Osteoblast (primary cell): Measurements from ENCODE around the gene PCDHGA8. TPM values are rescaled to one million over a fixed set of nuclear protein-coding genes. Genes with fewer than 3 reads are reported as not detected.

ENCODE experiments used
- DNase-seq: peaks from one replicate; pipeline ENCODE4 v3.0.0; 2011; ENCODE audit warnings: low spot score, mixed read lengths; ENCODE audit not compliant: insufficient read length; ENCODE audit errors: missing footprints
- H2AFZ ChIP-seq: 2 replicates; pipeline ENCODE4 v1.6.0; 2011; ENCODE audit warnings: mild to moderate bottlenecking, low read length
- H3K27ac ChIP-seq: 2 replicates; pipeline ENCODE4 v1.5.1; 2011; ENCODE audit warnings: mild to moderate bottlenecking, low read depth, low read length, moderate library complexity
- H3K27me3 ChIP-seq: 2 replicates; pipeline ENCODE4 v1.6.0; 2012; ENCODE audit warnings: mild to moderate bottlenecking, control low read depth, inconsistent platforms, low read length, moderate library complexity; ENCODE audit not compliant: insufficient read depth
- H3K36me3 ChIP-seq: 2 replicates; pipeline ENCODE4 v1.5.1; 2011; ENCODE audit warnings: mild to moderate bottlenecking, low read length, control low read depth, moderate library complexity; ENCODE audit not compliant: insufficient read depth
- H3K4me1 ChIP-seq: 2 replicates; pipeline ENCODE4 v1.5.1; 2011; ENCODE audit warnings: mild to moderate bottlenecking, low read length, control low read depth, moderate library complexity; ENCODE audit not compliant: insufficient read depth
- H3K4me2 ChIP-seq: 2 replicates; pipeline ENCODE4 v1.6.0; 2011; ENCODE audit warnings: mild to moderate bottlenecking, low read length; ENCODE audit not compliant: insufficient read depth
- H3K4me3 ChIP-seq: fragments of 200-600 bp; sonication (generic); 3 replicates; pipeline ENCODE4 v1.5.1; 2012; ENCODE audit warnings: mild to moderate bottlenecking, low read length, inconsistent platforms; ENCODE audit not compliant: insufficient read depth
- H3K79me2 ChIP-seq: 2 replicates; pipeline ENCODE4 v1.6.0; 2012; ENCODE audit warnings: mild to moderate bottlenecking, low read length, control low read depth, inconsistent platforms; ENCODE audit not compliant: insufficient read depth
- H3K9me3 ChIP-seq: 2 replicates; pipeline ENCODE4 v1.5.1; 2011; ENCODE audit warnings: low read depth, low read length, control low read depth
- H4K20me1 ChIP-seq: 2 replicates; pipeline ENCODE4 v1.6.0; 2012; ENCODE audit warnings: mild to moderate bottlenecking, low read length, control low read depth; ENCODE audit not compliant: insufficient read depth
- total RNA-seq: library from RNA; depleted of rRNA; stranded (reverse); fragments of >200 nt; gene quantifications from 2 replicates; pipeline ENCODE4 v1.2.3, GENCODE V29; 2012
- TF ChIP-seq, protein P1 (sequence below): IDR thresholded peaks from 2 replicates; pipeline ENCODE4 v1.5.1; 2011; ENCODE audit warnings: mild to moderate bottlenecking, low read depth, low read length, moderate library complexity; ENCODE audit errors: extremely low read depth

PCDHGA8 gene
- total RNA-seq, 1 donor: 3.6 TPM

DNA sequence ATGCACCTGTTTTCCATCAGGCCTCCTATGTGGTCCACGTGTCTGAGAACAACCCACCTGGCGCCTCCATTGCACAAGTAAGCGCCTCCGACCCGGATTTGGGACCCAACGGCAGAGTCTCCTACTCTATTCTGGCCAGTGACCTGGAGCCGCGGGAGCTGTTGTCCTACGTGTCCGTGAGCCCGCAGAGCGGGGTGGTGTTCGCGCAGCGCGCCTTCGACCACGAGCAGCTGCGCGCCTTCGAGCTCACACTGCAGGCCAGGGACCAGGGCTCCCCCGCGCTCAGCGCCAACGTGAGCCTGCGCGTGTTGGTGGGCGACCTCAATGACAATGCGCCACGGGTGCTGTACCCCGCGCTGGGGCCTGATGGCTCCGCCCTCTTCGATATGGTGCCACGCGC is 40.8 kb upstream of the PCDHGA8 start:
- no peaks in the 10 kb centered on the region for H3K36me3 ChIP-seq
- peaks cover 10% of the 10 kb centered on the region for H3K9me3 ChIP-seq
- no peak overlapping the region for H3K4me3 ChIP-seq
- DNase-seq: no peak
- H4K20me1 ChIP-seq: no peaks in the 10 kb centered on the region
- H3K27ac ChIP-seq: no peak overlapping the region
- H3K4me1 ChIP-seq: peaks cover 2% of the 10 kb centered on the region
- TF ChIP-seq, protein P1, sequence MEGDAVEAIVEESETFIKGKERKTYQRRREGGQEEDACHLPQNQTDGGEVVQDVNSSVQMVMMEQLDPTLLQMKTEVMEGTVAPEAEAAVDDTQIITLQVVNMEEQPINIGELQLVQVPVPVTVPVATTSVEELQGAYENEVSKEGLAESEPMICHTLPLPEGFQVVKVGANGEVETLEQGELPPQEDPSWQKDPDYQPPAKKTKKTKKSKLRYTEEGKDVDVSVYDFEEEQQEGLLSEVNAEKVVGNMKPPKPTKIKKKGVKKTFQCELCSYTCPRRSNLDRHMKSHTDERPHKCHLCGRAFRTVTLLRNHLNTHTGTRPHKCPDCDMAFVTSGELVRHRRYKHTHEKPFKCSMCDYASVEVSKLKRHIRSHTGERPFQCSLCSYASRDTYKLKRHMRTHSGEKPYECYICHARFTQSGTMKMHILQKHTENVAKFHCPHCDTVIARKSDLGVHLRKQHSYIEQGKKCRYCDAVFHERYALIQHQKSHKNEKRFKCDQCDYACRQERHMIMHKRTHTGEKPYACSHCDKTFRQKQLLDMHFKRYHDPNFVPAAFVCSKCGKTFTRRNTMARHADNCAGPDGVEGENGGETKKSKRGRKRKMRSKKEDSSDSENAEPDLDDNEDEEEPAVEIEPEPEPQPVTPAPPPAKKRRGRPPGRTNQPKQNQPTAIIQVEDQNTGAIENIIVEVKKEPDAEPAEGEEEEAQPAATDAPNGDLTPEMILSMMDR: no peak
- no peak overlapping the region for H2AFZ ChIP-seq
- H3K79me2 ChIP-seq: no peaks in the 10 kb centered on the region
- H3K27me3 ChIP-seq: peaks cover 25% of the 10 kb centered on the region
- no peak overlapping the region for H3K4me2 ChIP-seq

DNA sequence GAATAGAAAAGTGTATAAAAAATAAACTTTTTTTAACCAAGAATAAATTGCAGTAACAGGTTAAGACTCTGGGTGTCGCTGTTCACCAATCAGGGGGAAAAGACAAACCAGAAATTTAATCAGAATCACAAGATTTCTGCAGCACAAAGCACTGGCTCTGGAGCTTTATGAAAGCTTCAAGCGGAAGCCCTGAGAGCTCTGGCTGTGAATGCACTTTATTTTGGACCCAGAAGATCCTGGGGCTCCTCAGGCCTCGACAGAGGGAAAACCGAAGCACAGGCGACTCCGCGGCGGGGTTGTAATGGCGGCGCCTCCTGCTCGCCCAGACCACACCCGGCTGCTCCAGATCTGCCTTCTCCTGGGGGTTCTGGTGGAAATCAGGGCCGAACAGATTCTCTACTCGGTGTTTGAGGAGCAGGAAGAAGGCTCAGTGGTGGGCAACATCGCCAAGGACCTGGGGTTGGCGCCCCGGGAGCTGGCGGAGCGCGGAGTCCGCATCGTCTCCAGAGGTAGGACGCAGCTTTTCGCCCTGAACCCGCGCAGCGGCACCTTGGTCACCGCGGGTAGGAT is 37.4 kb upstream of the PCDHGA8 start, which contains the start of gene PCDHGA4:
Gene PCDHGA4, plus strand, starts transcription at position 122 of the 570 bp plus-strand sequence. Its CDS starts 87 bp downstream, at position 209.
- Histone ChIP-seq H4K20me1 (no peaks in the 10 kb centered on the region), H3K27me3 (peaks cover 26% of the 10 kb centered on the region), H3K4me1 (peaks cover 2% of the 10 kb centered on the region), H3K4me2 (peak within 1 kb of the TSS; percentile 75), H3K4me3 (peak within 1 kb of the TSS; percentile 69), H3K27ac (no peak within 1 kb of the TSS), H3K9me3 (peaks cover 10% of the 10 kb centered on the region), H3K79me2 (no peaks in the 10 kb centered on the region), H3K36me3 (no peaks in the 10 kb centered on the region), H2AFZ (peak within 1 kb of the TSS; percentile 88)
- no peak for DNase-seq
- TF ChIP-seq, protein P1: peak; percentile 65

DNA sequence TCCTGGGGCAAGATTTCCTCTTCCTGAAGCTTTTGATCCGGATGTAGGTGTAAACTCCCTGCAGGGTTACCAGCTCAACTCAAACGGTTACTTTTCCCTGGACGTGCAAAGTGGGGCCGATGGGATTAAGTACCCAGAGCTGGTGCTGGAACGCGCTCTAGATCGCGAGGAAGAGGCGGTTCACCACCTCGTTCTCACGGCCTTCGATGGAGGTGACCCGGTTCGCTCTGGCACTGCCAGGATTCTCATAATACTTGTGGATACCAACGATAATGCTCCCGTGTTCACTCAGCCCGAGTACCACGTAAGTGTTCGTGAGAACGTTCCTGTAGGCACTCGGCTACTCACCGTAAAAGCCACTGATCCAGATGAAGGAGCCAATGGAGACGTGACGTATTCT is 36.8 kb upstream of the PCDHGA8 start:
- peak overlapping the region; percentile 75 for H3K4me2 ChIP-seq
- H3K4me3 ChIP-seq: peak overlapping the region; percentile 69
- peaks cover 11% of the 10 kb centered on the region for H3K9me3 ChIP-seq

DNA sequence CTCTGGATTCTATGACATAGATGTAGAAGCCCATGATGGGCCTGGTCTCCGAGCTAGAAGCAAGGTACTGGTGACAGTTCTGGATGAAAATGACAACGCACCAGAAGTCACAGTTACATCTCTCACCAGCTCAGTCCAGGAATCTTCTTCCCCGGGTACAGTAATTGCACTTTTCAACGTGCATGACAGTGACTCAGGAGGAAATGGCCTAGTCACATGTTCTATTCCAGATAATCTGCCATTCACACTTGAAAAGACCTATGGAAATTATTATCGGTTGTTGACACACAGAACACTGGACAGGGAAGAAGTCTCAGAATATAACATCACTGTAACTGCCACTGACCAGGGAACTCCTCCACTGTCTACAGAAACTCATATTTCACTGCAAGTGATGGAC is 36.3 kb upstream of the PCDHGA8 start:
- H4K20me1 ChIP-seq: no peaks in the 10 kb centered on the region
- no peak for DNase-seq
- H3K9me3 ChIP-seq: peaks cover 14% of the 10 kb centered on the region
- TF ChIP-seq, protein P1: no peak
- no peak overlapping the region for H3K27ac ChIP-seq
- peaks cover 31% of the 10 kb centered on the region for H3K27me3 ChIP-seq
- no peak overlapping the region for H3K4me3 ChIP-seq
- H3K79me2 ChIP-seq: no peaks in the 10 kb centered on the region
- no peak overlapping the region for H3K4me2 ChIP-seq
- H3K4me1 ChIP-seq: peaks cover 2% of the 10 kb centered on the region
- no peak overlapping the region for H2AFZ ChIP-seq
- no peaks in the 10 kb centered on the region for H3K36me3 ChIP-seq

More for the DNA sequence above, 36.8 kb upstream of the PCDHGA8 start:
- Histone ChIP-seq H3K27me3 (peaks cover 31% of the 10 kb centered on the region), H2AFZ (no peak overlapping the region), H3K79me2 (no peaks in the 10 kb centered on the region), H3K4me1 (peaks cover 2% of the 10 kb centered on the region), H3K36me3 (no peaks in the 10 kb centered on the region), H4K20me1 (no peaks in the 10 kb centered on the region), H3K27ac (no peak overlapping the region)
- TF ChIP-seq, protein P1: no peak
- no peak for DNase-seq
